H1 (cell line): ENCODE results near the gene SORBS1. TPM values are rescaled to one million over a fixed set of nuclear protein-coding genes. Genes with fewer than 3 reads are reported as not detected.
A peak's percentile ranks its signal among the peaks of the same experiment; 100 is the strongest.

Source experiments
- CTCF ChIA-PET: fragments of 300-600 bp; sonication (Branson Sonifier 250); formaldehyde crosslinking; loops from one replicate; lab custom pipeline; 2021; ENCODE audit not compliant: partially characterized antibody; lab: Charles Lee
- POLR2A ChIA-PET: fragments of 300-600 bp; sonication (Branson Sonifier 250); formaldehyde crosslinking; loops from one replicate; lab custom pipeline; 2021; ENCODE audit warnings: inconsistent platforms; ENCODE audit not compliant: partially characterized antibody; lab: Charles Lee
- DNase-seq, 2 experiments: peaks; one replicate each; pipeline versions ENCODE4 v3.0.0 to v3.0.0-alpha.2; 2010 to 2022; ENCODE audit warnings: low spot score in 2 of 2, low read depth in 1 of 2, mixed read lengths in 1 of 2
- FAIRE-seq: peaks from 2 replicates; lab custom pipeline; 2011; peaks lifted over from hg19 to GRCh38; lab: Jason Lieb, UNC
- H2AFZ ChIP-seq: 2 replicates; pipeline ENCODE4 v1.8.1; 2012; ENCODE audit warnings: low read length, inconsistent platforms
- H2AK5ac ChIP-seq: 2 replicates; pipeline ENCODE4 v1.6.1; 2013; ENCODE audit warnings: low read depth, low read length
- H2BK120ac ChIP-seq: replicated peaks from 2 replicates; pipeline ENCODE3; 2013; ENCODE audit warnings: low read depth, low read length, inconsistent platforms
- H2BK12ac ChIP-seq: 2 replicates; pipeline ENCODE4 v1.6.1; 2013; ENCODE audit warnings: low read depth, low read length
- H2BK15ac ChIP-seq: 2 replicates; pipeline ENCODE4 v1.6.1; 2013; ENCODE audit warnings: low read length
- H2BK20ac ChIP-seq: 2 replicates; pipeline ENCODE4 v1.6.1; 2013; ENCODE audit warnings: low read length
- H2BK5ac ChIP-seq: 2 replicates; pipeline ENCODE4 v1.6.1; 2013; ENCODE audit warnings: low read depth, low read length
- H3K14ac ChIP-seq: 2 replicates; pipeline ENCODE4 v1.6.1; 2013; ENCODE audit warnings: inconsistent platforms; ENCODE audit not compliant: insufficient read length
- H3K18ac ChIP-seq: 2 replicates; pipeline ENCODE4 v1.6.1; 2013; ENCODE audit warnings: low read length; ENCODE audit errors: extremely low read depth
- H3K23ac ChIP-seq: 2 replicates; pipeline ENCODE4 v1.6.1; 2013; ENCODE audit warnings: inconsistent platforms; ENCODE audit not compliant: insufficient read length
- H3K23me2 ChIP-seq: 2 replicates; pipeline ENCODE4 v1.6.1; 2013; ENCODE audit warnings: low read depth, low read length
- H3K27ac ChIP-seq: 2 replicates; pipeline ENCODE4 v1.6.1; 2011; ENCODE audit warnings: low read depth, low read length, inconsistent platforms
- H3K27me3 ChIP-seq, 4 experiments: replicated peaks in 1 of 4; 1 replicate in 1 of 4; 2 replicates in 3 of 4; pipeline versions ENCODE4 v1.6.1 to v1.8.1; 2011 to 2013; ENCODE audit warnings: low read length in 3 of 4, mild to moderate bottlenecking in 3 of 4, inconsistent platforms in 2 of 4, mixed read lengths in 2 of 4, moderate library complexity in 1 of 4; ENCODE audit not compliant: control insufficient read depth in 3 of 4, insufficient read depth in 3 of 4; ENCODE audit errors: extremely low read depth in 1 of 4
- H3K36me3 ChIP-seq, 4 experiments: 2 replicates each; pipeline versions ENCODE4 v1.6.1 to v1.8.1; 2011 to 2013; ENCODE audit warnings: mild to moderate bottlenecking in 4 of 4, low read length in 3 of 4, moderate library complexity in 2 of 4, control low read depth in 1 of 4, inconsistent platforms in 1 of 4; ENCODE audit not compliant: insufficient read depth in 4 of 4, control insufficient read depth in 2 of 4
- H3K4ac ChIP-seq: replicated peaks from 2 replicates; pipeline ENCODE3; 2013; ENCODE audit warnings: low read length, low read depth, mixed read lengths, inconsistent platforms; ENCODE audit not compliant: insufficient read length
- H3K4me1 ChIP-seq, 4 experiments: replicated peaks in 1 of 4; 1 replicate in 1 of 4; 2 replicates in 3 of 4; pipeline versions ENCODE4 v1.6.1 to v1.8.1; 2011 to 2013; ENCODE audit warnings: low read length in 3 of 4, inconsistent platforms in 2 of 4, mixed read lengths in 1 of 4; ENCODE audit not compliant: insufficient read depth in 4 of 4, control insufficient read depth in 3 of 4
- H3K4me2 ChIP-seq, 2 experiments: 2 replicates each; pipeline versions ENCODE4 v1.6.1 to v1.8.1; 2011 to 2013; ENCODE audit warnings: low read depth in 2 of 2, low read length in 2 of 2, control low read depth in 1 of 2, inconsistent platforms in 1 of 2, mild to moderate bottlenecking in 1 of 2; ENCODE audit not compliant: insufficient read depth in 1 of 2
- H3K4me3 ChIP-seq, 4 experiments: fragments of 200-600, 300-600 bp in 1 of 4; sonication (generic), shearing (Covaris generic), sonication (Bioruptor Twin) in 1 of 4; 2 replicates each; pipeline versions ENCODE4 v1.5.1 to v1.8.1; 2011 to 2016; ENCODE audit warnings: low read length in 4 of 4, low read depth in 3 of 4, control low read depth in 2 of 4, inconsistent platforms in 2 of 4, mild to moderate bottlenecking in 2 of 4, mixed read lengths in 1 of 4, moderate library complexity in 1 of 4; ENCODE audit not compliant: insufficient read depth in 2 of 4; ENCODE audit errors: extremely low read depth in 1 of 4
- H3K56ac ChIP-seq: replicated peaks from 2 replicates; pipeline ENCODE3; 2013; ENCODE audit warnings: low read depth, mild to moderate bottlenecking, mixed read lengths, low read length, inconsistent platforms; ENCODE audit not compliant: insufficient read length
- H3K79me1 ChIP-seq: 2 replicates; pipeline ENCODE4 v1.6.1; 2013; ENCODE audit warnings: low read depth, low read length, control low read depth
- H3K79me2 ChIP-seq, 2 experiments: 2 replicates each; pipeline versions ENCODE4 v1.6.1 to v1.8.1; 2012 to 2013; ENCODE audit warnings: low read length in 2 of 2, mild to moderate bottlenecking in 2 of 2, inconsistent platforms in 1 of 2; ENCODE audit not compliant: insufficient read depth in 2 of 2, control insufficient read depth in 1 of 2
- H3K9ac ChIP-seq, 4 experiments: replicated peaks in 1 of 4; 1 replicate in 1 of 4; 2 replicates in 3 of 4; pipeline versions ENCODE4 v1.6.1 to v1.8.1; 2011 to 2013; ENCODE audit warnings: low read depth in 3 of 4, low read length in 3 of 4, control low read depth in 2 of 4, mild to moderate bottlenecking in 2 of 4, moderate library complexity in 2 of 4, inconsistent platforms in 1 of 4; ENCODE audit errors: extremely low read depth in 1 of 4
- H3K9me3 ChIP-seq, 2 experiments: 2 replicates each; pipeline versions ENCODE4 v1.6.1 to v1.8.1; 2012 to 2013; ENCODE audit warnings: mild to moderate bottlenecking in 2 of 2, moderate library complexity in 2 of 2, control low read depth in 1 of 2, inconsistent platforms in 1 of 2, low read depth in 1 of 2, low read length in 1 of 2, mixed read lengths in 1 of 2; ENCODE audit not compliant: insufficient read depth in 2 of 2
- H4K20me1 ChIP-seq, 2 experiments: replicated peaks in 1 of 2; 2 replicates each; pipeline versions ENCODE3 to v1.8.1; 2011 to 2013; ENCODE audit warnings: inconsistent platforms in 2 of 2, low read length in 2 of 2, mild to moderate bottlenecking in 1 of 2; ENCODE audit not compliant: insufficient read depth in 2 of 2, control insufficient read depth in 1 of 2
- H4K5ac ChIP-seq: 2 replicates; pipeline ENCODE4 v1.6.1; 2013; ENCODE audit warnings: low read length, low read depth, mixed read lengths, inconsistent platforms; ENCODE audit not compliant: insufficient read length
- H4K8ac ChIP-seq: 2 replicates; pipeline ENCODE4 v1.8.0; 2013; ENCODE audit warnings: mild to moderate bottlenecking, moderate library complexity, low read length, inconsistent platforms; ENCODE audit not compliant: insufficient read depth; ENCODE audit errors: extremely low read depth
- H4K91ac ChIP-seq: replicated peaks from 2 replicates; pipeline ENCODE3; 2013; ENCODE audit warnings: low read length, mixed read lengths, inconsistent platforms; ENCODE audit not compliant: insufficient read length
- CEBPB ChIP-seq: IDR thresholded peaks from 2 replicates; pipeline ENCODE4 v1.6.1; 2012; ENCODE audit warnings: low read depth, low read length
- CTBP2 ChIP-seq: IDR thresholded peaks from 2 replicates; pipeline ENCODE4 v1.7.0; 2011; ENCODE audit warnings: borderline replicate concordance, mild to moderate bottlenecking, moderate library complexity, mixed read lengths, low read length; ENCODE audit not compliant: insufficient read depth, insufficient read length
- JUN ChIP-seq: IDR thresholded peaks from 2 replicates; pipeline ENCODE4 v1.6.1; 2011; ENCODE audit warnings: low read depth, mild to moderate bottlenecking, improper control_type of control experiment, low read length
- TAF7 ChIP-seq: optimal IDR thresholded peaks from 2 replicates; pipeline ENCODE3; 2011; ENCODE audit warnings: low read depth, mild to moderate bottlenecking, inconsistent platforms, low read length, moderate library complexity, borderline replicate concordance
- ZNF274 ChIP-seq: IDR thresholded peaks from 2 replicates; pipeline ENCODE4 v1.7.0; 2012; ENCODE audit warnings: low read length, borderline replicate concordance; ENCODE audit errors: extremely low read depth
- WGBS, 2 experiments: shearing (Covaris generic) in 1 of 2; methylation state at CpG; one replicate each; pipeline versions ENCODE4 v1.1.6 to v1.1.7; 2013 to 2015; ENCODE audit warnings: low lambda C conversion rate in 2 of 2, mixed read lengths in 2 of 2, inconsistent platforms in 1 of 2, low coverage in 1 of 2, missing lambda C conversion rate in 1 of 2; ENCODE audit not compliant: insufficient replicate concordance in 2 of 2, insufficient coverage in 1 of 2, insufficient read length in 1 of 2; ENCODE audit errors: extremely low coverage in 1 of 2, missing lambda C conversion rate in 1 of 2; 5-methylcytosine and 5-hydroxymethylcytosine counted together
- polyA plus RNA-seq, 7 experiments: library from polyadenylated mRNA; depleted of rRNA in 3 of 7; stranded (reverse) in 5 of 7; unstranded in 2 of 7; fragments of >200 nt in 5 of 7; fragments of 200-250 nt in 2 of 7; gene quantifications; 1 replicate in 5 of 7; 2 replicates in 1 of 7; 4 replicates in 1 of 7; pipeline versions ENCODE4 v1.2.1 to v1.2.3, GENCODE V29; 2011 to 2013; ENCODE audit warnings: missing spikeins in 2 of 7, mixed read lengths in 2 of 7
- total RNA-seq: library from RNA; stranded (reverse); fragmentation: NEBNext Ultra II Directional; extraction: Animal tissue kit (Norgen Biotek cat#: 25700); gene quantifications from 2 replicates; pipeline ENCODE4 v1.2.1, GENCODE V29; 2021

The SORBS1 gene
- total and polyA plus RNA-seq, 2 of the 8 experiments (the other 6 are each of a cell fraction or from before 2014, with no cell fraction given) = 16.0 to 35.0 TPM

DNA sequence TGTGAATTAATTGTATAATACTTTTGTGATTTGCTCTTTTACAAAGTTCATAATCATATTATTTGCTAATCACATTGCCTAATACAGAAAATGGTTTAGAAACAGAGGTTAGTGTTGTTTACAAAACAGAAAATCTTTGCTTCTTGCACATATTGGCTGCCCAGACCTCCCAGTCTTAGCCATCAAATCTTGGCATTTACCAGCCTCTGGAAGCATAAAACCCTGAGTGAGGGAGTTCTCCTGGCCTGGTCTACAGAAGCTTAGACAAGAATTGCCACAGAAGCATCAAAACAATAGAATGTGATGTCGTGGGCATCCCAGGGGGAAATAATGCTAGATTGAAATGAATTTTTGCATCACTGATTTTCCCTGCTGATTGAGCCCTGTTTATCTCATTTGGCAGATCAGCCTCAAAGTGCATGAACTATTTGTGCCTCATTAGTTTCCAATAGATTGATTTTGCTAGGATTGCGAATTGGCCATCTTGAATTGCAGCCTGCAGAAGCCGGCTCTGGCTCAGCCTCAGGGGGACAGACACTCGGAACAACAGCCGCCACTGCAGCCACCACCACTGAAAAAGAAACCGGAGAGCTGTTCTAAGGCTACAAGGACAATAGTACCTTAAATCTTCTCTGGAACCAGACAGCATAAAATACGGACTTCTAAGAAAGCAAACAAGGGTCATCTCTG is 11.1 kb upstream of the SORBS1 start:
- 80% methylated on average over 7 of the region's 7 CpGs; no CpG with 5 or more reads in 1 of the 2 experiments for WGBS, 2 experiments
- CTCF ChIA-PET = no interaction called here

More for the DNA sequence above, 11.1 kb upstream of the SORBS1 start:
- no peak overlapping the region for H2BK5ac ChIP-seq
- H3K79me1 ChIP-seq = no peaks in the 10 kb centered on the region
- no peak overlapping the region for H3K4ac ChIP-seq
- no peak overlapping the region for H3K14ac ChIP-seq
- H4K91ac ChIP-seq = no peak overlapping the region
- H3K56ac ChIP-seq = no peak overlapping the region
- H4K20me1 ChIP-seq = no peaks in the 10 kb centered on the region
- H2BK120ac ChIP-seq = no peak overlapping the region
- POLR2A ChIA-PET = no interaction called here
- DNase-seq = no peak
- H3K36me3 ChIP-seq = no peaks in the 10 kb centered on the region
- H3K23ac ChIP-seq = no peak overlapping the region
- H2BK20ac ChIP-seq = no peak overlapping the region
- H3K27ac ChIP-seq = no peak overlapping the region
- no peaks in the 10 kb centered on the region for H3K79me2 ChIP-seq
- H3K18ac ChIP-seq = no peak overlapping the region
- no peak overlapping the region for H2BK15ac ChIP-seq
- no peaks in the 10 kb centered on the region for H3K23me2 ChIP-seq
- no peak overlapping the region for H2BK12ac ChIP-seq
- H3K4me3 ChIP-seq = no peak overlapping the region
- H2AFZ ChIP-seq = peak overlapping the region; percentile 70; the same call in 1 of the 2 replicates
- H4K5ac ChIP-seq = no peak overlapping the region
- H2AK5ac ChIP-seq = no peak overlapping the region
- no peaks in the 10 kb centered on the region for H3K9me3 ChIP-seq
- no peak overlapping the region for H3K9ac ChIP-seq
- no peaks in the 10 kb centered on the region for H3K4me1 ChIP-seq
- no peaks in the 10 kb centered on the region for H3K27me3 ChIP-seq
- H4K8ac ChIP-seq = no peak overlapping the region
- TF ChIP-seq ZNF274 (no peak), CEBPB (no peak), CTBP2 (no peak), TAF7 (no peak), JUN (no peak)
- H3K4me2 ChIP-seq = no peak overlapping the region
- no peak for FAIRE-seq
